K562 (cell line): Measurements from ENCODE around the gene DCAF6. TPM values are rescaled to one million over a fixed set of nuclear protein-coding genes. Genes with fewer than 3 reads are reported as not detected.

Experiments
- CC2D1A ChIP-seq: fragments of 450-650 bp; IDR thresholded peaks from 2 replicates; pipeline ENCODE4 v1.6.1; 2017; ENCODE audit warnings: mild to moderate bottlenecking
- CCNT2 ChIP-seq: IDR thresholded peaks from 2 replicates; pipeline ENCODE4 v1.6.1; 2011; ENCODE audit warnings: borderline replicate concordance, low read depth, mild to moderate bottlenecking, moderate library complexity, mixed read lengths, low read length; ENCODE audit not compliant: insufficient read length; ENCODE audit errors: extremely low read depth
- ELF4 ChIP-seq: fragments of 450-650 bp; formaldehyde crosslinking; IDR thresholded peaks from 2 replicates; pipeline ENCODE4 v1.4.0; 2022; ENCODE audit warnings: missing genetic modification characterization
- EP400 ChIP-seq: fragments of 450-650 bp; IDR thresholded peaks from 2 replicates; pipeline ENCODE4 v1.6.1; 2017; ENCODE audit warnings: antibody characterized with exemption, mild to moderate bottlenecking, moderate library complexity
- GTF2F1 ChIP-seq: IDR thresholded peaks from 2 replicates; pipeline ENCODE4 v1.6.1; 2011; ENCODE audit warnings: low read depth, low read length, improper control_type of control experiment
- KDM1A ChIP-seq, 2 experiments: fragments of 450-650 bp; IDR thresholded peaks; 2 replicates each; pipeline ENCODE4 v1.6.1; 2016; ENCODE audit warnings: mild to moderate bottlenecking in 2 of 2
- L3MBTL2 ChIP-seq: fragments of 450-650 bp; IDR thresholded peaks from 2 replicates; pipeline ENCODE4 v1.6.1; 2016; ENCODE audit warnings: mild to moderate bottlenecking, moderate library complexity
- SAP30 ChIP-seq: fragments of 200-600 bp; sonication (generic); IDR thresholded peaks from 2 replicates; pipeline ENCODE4 v1.6.1; 2012; ENCODE audit warnings: borderline replicate concordance, low read depth, mild to moderate bottlenecking, moderate library complexity, low read length, control low read depth, inconsistent platforms; ENCODE audit not compliant: insufficient read depth, poor library complexity, severe bottlenecking
- SRSF3 ChIP-seq: fragments of 200-400 bp; formaldehyde crosslinking; IDR thresholded peaks from 2 replicates; pipeline ENCODE4 v1.6.1; 2016; ENCODE audit warnings: mild to moderate bottlenecking, low read length, moderate library complexity; ENCODE audit not compliant: insufficient read depth
- STAT5A ChIP-seq: IDR thresholded peaks from 2 replicates; pipeline ENCODE4 v1.6.1; 2012; ENCODE audit warnings: low read length, inconsistent platforms, borderline replicate concordance
- TAL1 ChIP-seq: fragments of 450-650 bp; IDR thresholded peaks from 2 replicates; pipeline ENCODE4 v1.6.1; 2016; ENCODE audit warnings: mild to moderate bottlenecking
- TBL1XR1 ChIP-seq, 2 experiments: IDR thresholded peaks; 2 replicates each; pipeline ENCODE4 v1.6.1; 2012; ENCODE audit warnings: improper control_type of control experiment in 2 of 2, low read length in 2 of 2, mild to moderate bottlenecking in 1 of 2
- TCF7 ChIP-seq: sonication (generic); IDR thresholded peaks from 2 replicates; pipeline ENCODE4 v1.6.1; 2016; ENCODE audit warnings: antibody characterized with exemption, borderline replicate concordance
- YY1 ChIP-seq, 3 experiments: IDR thresholded peaks; 2 replicates each; pipeline ENCODE4 v1.6.1; 2011; ENCODE audit warnings: low read length in 2 of 3, mild to moderate bottlenecking in 2 of 3, moderate library complexity in 2 of 3, borderline replicate concordance in 1 of 3, control low read depth in 1 of 3, low read depth in 1 of 3; ENCODE audit not compliant: insufficient read depth in 3 of 3, insufficient replicate concordance in 2 of 3, control insufficient read depth in 1 of 3, insufficient read length in 1 of 3; ENCODE audit errors: extremely low read depth in 1 of 3
- polyA plus RNA-seq, 8 experiments: library from polyadenylated mRNA; depleted of rRNA in 4 of 8; stranded (reverse) in 5 of 8; unstranded in 3 of 8; fragments of >200 nt; fragmentation: Nextera tagmentation in 2 of 8; fragmentation: Illumina TruSeq in 1 of 8; extraction: Ambion mirVana in 2 of 8; extraction: Trizol in 1 of 8; gene quantifications; 2 replicates each; pipeline versions ENCODE4 v1.2.1 to v1.2.3, GENCODE V29; 2011 to 2014; ENCODE audit warnings: inconsistent platforms in 1 of 8, missing spikeins in 1 of 8
- total RNA-seq, 7 experiments: library from RNA; depleted of rRNA in 6 of 7; stranded (reverse); fragments of >200 nt in 6 of 7; fragmentation: Illumina TruSeq in 2 of 7; extraction: Trizol in 2 of 7; gene quantifications; 2 replicates each; pipeline versions ENCODE4 v1.2.1 to v1.2.3, GENCODE V29; 2011 to 2021; ENCODE audit warnings: low replicate concordance in 1 of 7
- TF ChIP-seq, protein P1 (sequence below): sonication (generic); IDR thresholded peaks from 2 replicates; pipeline ENCODE4 v1.6.1; 2016
- TF ChIP-seq, protein P2 (sequence below): fragments of 200-800 bp; sonication (Bioruptor generic); IDR thresholded peaks from 2 replicates; pipeline ENCODE4 v1.6.1; 2017; ENCODE audit warnings: missing genetic modification characterization, missing compliant biosample characterization
- TF ChIP-seq, protein P3 (sequence below): fragments of 150-350 bp; conservative IDR thresholded peaks from 2 replicates; pipeline ENCODE4 v1.6.1; 2014; ENCODE audit warnings: low read length

DCAF6 gene
- total and polyA plus RNA-seq, 9 of the 15 experiments (the other 6 are each of a cell fraction or from before 2014, with no cell fraction given): 19.1 to 102 (median 46.3) TPM

DNA sequence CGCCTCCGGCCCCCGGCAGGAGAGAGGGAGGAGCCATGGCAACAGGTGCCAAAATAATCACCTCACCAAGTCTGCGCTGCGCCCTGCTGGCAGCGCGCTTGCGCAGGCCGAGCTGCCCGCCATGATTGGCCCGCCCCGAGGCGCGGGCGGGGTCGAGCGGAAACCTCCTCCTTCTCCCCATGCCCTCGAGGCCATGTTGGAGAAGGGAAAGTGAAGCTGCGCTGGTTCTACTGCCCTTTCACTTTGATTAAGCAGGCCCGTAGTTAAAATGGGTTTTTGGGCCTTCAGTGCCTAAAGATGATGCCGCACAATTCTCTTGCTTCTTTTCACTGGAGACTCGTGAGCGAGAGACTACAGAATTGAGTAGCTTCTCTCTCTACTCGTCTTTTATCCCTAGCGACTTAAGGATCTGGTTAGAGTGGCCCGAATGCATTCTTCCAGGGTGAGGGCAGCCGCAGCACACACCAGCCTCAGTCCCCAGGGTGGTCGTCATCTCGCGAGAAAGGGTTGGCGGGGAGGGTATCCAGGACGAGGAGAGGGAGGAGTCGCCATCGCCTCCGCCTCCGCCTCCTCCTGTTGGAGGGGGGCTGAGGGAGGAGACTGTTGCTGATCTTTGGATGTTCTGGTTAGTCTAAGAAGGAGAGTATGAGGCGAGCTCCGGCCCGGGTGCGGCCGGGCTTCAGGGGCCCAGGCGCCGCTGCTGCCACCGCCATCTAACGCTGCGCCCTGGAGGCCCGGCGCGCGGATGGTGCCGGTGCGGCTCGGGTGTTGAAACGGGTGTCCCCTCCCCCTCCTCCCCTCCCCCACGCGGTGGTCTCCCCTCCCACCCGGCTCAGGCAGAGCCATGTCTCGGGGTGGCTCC, at the start of gene DCAF6 (continued):
- TF ChIP-seq, protein P1, sequence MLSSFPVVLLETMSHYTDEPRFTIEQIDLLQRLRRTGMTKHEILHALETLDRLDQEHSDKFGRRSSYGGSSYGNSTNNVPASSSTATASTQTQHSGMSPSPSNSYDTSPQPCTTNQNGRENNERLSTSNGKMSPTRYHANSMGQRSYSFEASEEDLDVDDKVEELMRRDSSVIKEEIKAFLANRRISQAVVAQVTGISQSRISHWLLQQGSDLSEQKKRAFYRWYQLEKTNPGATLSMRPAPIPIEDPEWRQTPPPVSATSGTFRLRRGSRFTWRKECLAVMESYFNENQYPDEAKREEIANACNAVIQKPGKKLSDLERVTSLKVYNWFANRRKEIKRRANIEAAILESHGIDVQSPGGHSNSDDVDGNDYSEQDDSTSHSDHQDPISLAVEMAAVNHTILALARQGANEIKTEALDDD: peak; percentile 79
- TF ChIP-seq CCNT2: peak; percentile 97
- no peak for TF ChIP-seq SRSF3
- peak; percentile 78 for TF ChIP-seq GTF2F1
- TF ChIP-seq YY1 (IDR thresholded peaks at IDR 0.05; ENCODE audit: borderline replicate concordance in 1 of 3, control insufficient read depth in 1 of 3, extremely low read depth in 1 of 3, insufficient read depth in 3 of 3, insufficient read length in 1 of 3, insufficient replicate concordance in 2 of 3, low read depth in 1 of 3, low read length in 2 of 3): peak; percentile 98
- peak in 1 of 2 experiments; percentile 46; a peak in 1 of 4 replicates for TF ChIP-seq TBL1XR1 (IDR thresholded peaks at IDR 0.05; ENCODE audit: low read length in 2 of 2)
- TF ChIP-seq KDM1A (IDR thresholded peaks at IDR 0.05): peak in 1 of 2 experiments; percentile 70; a peak in 1 of 4 replicates
- TF ChIP-seq, protein P2, sequence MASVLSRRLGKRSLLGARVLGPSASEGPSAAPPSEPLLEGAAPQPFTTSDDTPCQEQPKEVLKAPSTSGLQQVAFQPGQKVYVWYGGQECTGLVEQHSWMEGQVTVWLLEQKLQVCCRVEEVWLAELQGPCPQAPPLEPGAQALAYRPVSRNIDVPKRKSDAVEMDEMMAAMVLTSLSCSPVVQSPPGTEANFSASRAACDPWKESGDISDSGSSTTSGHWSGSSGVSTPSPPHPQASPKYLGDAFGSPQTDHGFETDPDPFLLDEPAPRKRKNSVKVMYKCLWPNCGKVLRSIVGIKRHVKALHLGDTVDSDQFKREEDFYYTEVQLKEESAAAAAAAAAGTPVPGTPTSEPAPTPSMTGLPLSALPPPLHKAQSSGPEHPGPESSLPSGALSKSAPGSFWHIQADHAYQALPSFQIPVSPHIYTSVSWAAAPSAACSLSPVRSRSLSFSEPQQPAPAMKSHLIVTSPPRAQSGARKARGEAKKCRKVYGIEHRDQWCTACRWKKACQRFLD (CRISPR knock-in tag): peak; percentile 93; the same call in 1 of the 2 replicates
- TF ChIP-seq L3MBTL2: peak; percentile 76
- TF ChIP-seq SAP30: no peak
- TF ChIP-seq TCF7: no peak; the same call in 1 of the 2 replicates
- TF ChIP-seq, protein P3, sequence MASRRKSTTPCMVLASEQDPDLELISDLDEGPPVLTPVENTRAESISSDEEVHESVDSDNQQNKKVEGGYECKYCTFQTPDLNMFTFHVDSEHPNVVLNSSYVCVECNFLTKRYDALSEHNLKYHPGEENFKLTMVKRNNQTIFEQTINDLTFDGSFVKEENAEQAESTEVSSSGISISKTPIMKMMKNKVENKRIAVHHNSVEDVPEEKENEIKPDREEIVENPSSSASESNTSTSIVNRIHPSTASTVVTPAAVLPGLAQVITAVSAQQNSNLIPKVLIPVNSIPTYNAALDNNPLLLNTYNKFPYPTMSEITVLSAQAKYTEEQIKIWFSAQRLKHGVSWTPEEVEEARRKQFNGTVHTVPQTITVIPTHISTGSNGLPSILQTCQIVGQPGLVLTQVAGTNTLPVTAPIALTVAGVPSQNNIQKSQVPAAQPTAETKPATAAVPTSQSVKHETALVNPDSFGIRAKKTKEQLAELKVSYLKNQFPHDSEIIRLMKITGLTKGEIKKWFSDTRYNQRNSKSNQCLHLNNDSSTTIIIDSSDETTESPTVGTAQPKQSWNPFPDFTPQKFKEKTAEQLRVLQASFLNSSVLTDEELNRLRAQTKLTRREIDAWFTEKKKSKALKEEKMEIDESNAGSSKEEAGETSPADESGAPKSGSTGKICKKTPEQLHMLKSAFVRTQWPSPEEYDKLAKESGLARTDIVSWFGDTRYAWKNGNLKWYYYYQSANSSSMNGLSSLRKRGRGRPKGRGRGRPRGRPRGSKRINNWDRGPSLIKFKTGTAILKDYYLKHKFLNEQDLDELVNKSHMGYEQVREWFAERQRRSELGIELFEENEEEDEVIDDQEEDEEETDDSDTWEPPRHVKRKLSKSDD: 0 out of 2 replicates have a peak, but pooled peaks have one; percentile 67
- TF ChIP-seq TAL1: no peak
- TF ChIP-seq STAT5A: peak; percentile 22; the same call in 1 of the 2 replicates
- TF ChIP-seq CC2D1A: peak; percentile 83
- TF ChIP-seq EP400: peak; percentile 90
- TF ChIP-seq ELF4 (CRISPR knock-in tag): peak; percentile 75; the same call in 1 of the 2 replicates
